ENCODE results near the gene CEMIP. TPM values are rescaled to one million over a fixed set of nuclear protein-coding genes. Genes with fewer than 3 reads are reported as not detected.

CEMIP gene
- total and polyA plus RNA-seq, 12 donors = 0.08 to 2.2 (median 0.35) TPM

DNA sequence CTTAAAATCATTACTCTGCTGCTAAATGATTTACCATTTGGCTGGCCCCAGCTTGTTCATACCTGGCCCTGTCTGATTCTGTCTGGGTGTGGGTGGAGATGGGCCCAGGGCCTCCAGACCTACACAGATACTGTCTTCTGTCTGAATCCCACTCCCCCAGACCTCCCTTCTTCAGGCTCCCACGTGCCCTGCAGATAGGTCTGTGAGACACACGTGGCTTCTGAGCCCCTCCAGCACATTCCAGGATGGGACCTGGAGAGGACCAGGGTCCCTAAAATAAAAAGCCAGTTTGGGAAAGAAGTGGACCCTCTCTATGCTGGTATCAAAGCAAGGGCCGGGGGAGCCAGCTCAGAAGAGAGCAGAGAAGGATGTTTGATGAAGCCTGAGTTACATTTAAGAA is 14.6 kb upstream of the CEMIP start:
- Histone ChIP-seq H3K4me3 (no peak overlapping the region), H3K27me3 (no peaks in the 10 kb centered on the region), H3K4me1 (replicated peaks in 1 of 2) (no peaks in the 10 kb centered on the region), H3K9me3 (replicated peaks in 1 of 3) (no peaks in the 10 kb centered on the region), H3K36me3 (replicated peaks in 1 of 2) (no peaks in the 10 kb centered on the region), H3K27ac (no peak overlapping the region)
- 86 to 95% (median 90%) methylated on average over 3 of the region's 3 CpGs for WGBS, 4 donors
- intact Hi-C loops (cut with DNase I) = no loop called here
- no peak for DNase-seq
- no peak for TF ChIP-seq POLR2A (IDR thresholded peaks at IDR 0.05)
- TF ChIP-seq, protein P1, sequence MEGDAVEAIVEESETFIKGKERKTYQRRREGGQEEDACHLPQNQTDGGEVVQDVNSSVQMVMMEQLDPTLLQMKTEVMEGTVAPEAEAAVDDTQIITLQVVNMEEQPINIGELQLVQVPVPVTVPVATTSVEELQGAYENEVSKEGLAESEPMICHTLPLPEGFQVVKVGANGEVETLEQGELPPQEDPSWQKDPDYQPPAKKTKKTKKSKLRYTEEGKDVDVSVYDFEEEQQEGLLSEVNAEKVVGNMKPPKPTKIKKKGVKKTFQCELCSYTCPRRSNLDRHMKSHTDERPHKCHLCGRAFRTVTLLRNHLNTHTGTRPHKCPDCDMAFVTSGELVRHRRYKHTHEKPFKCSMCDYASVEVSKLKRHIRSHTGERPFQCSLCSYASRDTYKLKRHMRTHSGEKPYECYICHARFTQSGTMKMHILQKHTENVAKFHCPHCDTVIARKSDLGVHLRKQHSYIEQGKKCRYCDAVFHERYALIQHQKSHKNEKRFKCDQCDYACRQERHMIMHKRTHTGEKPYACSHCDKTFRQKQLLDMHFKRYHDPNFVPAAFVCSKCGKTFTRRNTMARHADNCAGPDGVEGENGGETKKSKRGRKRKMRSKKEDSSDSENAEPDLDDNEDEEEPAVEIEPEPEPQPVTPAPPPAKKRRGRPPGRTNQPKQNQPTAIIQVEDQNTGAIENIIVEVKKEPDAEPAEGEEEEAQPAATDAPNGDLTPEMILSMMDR (IDR thresholded peaks at IDR 0.05) = no peak

DNA sequence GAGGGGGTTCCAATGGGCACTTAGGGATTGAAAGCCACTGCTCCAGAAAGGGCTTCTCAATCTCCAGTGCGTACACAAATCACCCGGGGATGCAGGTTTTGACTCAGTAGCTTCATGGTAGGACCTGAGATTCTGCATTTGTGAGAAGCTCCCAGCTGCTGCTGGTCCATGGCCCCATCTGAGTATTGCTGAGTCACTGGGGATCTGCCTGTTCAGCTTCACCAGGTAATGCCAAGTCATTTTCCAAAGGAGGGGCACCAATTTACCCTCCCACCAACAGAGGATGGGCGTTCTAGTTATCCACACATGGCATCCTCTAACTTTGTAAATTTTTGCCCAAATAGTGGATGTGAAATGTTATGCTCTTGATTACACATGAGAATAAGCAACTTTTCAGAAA is 12.9 kb upstream of the CEMIP start:
- DNase-seq = no peak
- Histone ChIP-seq H3K9me3 (replicated peaks in 1 of 3) (no peaks in the 10 kb centered on the region), H3K27me3 (no peaks in the 10 kb centered on the region), H3K4me1 (replicated peaks in 1 of 2) (no peaks in the 10 kb centered on the region), H3K4me3 (no peak overlapping the region), H3K27ac (no peak overlapping the region), H3K36me3 (replicated peaks in 1 of 2) (no peaks in the 10 kb centered on the region)
- TF ChIP-seq, protein P1 (IDR thresholded peaks at IDR 0.05) = no peak
- WGBS, 4 donors = 90 to 100% (median 93%) methylated on average over 2 to 3 of the region's 3 CpGs
- intact Hi-C loops (cut with DNase I) = no loop called here

DNA sequence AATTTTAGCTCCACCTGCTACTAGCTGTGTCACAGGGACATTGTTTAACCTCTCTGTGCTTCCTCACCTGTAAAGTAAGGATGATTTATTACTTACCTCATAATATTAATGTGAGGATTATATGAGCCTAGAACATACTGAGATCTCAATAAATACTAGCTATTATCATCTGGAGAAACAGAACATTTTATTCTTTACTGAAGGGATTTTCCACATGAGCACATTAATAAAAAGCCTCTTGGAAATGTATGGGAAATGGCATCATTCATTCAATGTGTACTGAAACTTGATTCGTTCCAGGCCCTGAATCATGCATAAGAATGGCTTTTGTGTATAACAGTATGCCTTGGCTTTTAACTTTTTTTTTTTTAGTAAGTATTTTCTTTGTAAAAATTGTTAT is 11.0 kb upstream of the CEMIP start:
- Histone ChIP-seq H3K4me3 (no peak overlapping the region), H3K36me3 (replicated peaks in 1 of 2) (no peaks in the 10 kb centered on the region), H3K9me3 (replicated peaks in 1 of 3) (no peaks in the 10 kb centered on the region), H3K4me1 (replicated peaks in 1 of 2) (no peaks in the 10 kb centered on the region), H3K27me3 (no peaks in the 10 kb centered on the region), H3K27ac (no peak overlapping the region)
- intact Hi-C loops (cut with DNase I) = no loop called here
- no peak for DNase-seq
- TF ChIP-seq POLR2A (IDR thresholded peaks at IDR 0.05) = no peak
- TF ChIP-seq, protein P1 (IDR thresholded peaks at IDR 0.05) = no peak
- 79 to 97% (median 91%) methylated on average over 1 of the region's 1 CpG for WGBS, 4 donors

DNA sequence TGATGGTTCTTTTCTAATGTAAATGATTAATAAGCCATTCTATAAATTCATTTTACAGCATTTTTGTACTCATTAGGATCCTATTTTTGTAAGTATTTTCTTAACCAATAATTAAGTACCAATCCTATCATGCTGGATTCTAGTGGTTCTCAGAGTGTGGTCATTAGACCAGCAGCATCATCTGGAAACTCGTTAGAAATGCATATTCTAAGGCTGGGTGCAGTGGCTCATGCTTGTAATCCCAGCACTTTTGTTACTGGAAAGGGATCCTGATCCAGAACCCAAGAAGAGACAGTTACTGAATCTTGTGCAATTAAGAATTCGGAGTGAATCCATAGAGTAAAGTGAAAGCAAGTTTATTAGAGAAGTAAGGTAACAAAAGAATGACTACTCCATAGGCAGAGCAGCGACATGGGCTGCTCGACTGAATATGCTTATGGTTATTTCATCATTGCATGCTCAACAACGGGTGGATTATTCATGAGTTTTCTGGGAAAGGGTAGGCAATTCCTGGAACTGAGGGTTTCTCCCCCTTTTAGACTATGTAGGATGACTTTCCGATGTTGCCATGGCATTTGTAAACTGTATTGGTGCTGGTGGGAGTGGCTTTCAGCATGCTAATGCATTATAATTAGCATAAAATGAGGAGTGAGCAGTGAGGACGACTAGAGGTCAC is 9.9 kb upstream of the CEMIP start:
- Histone ChIP-seq H3K9me3 (replicated peaks in 1 of 3) (no peaks in the 10 kb centered on the region), H3K27me3 (no peaks in the 10 kb centered on the region), H3K27ac (no peak overlapping the region), H3K4me3 (no peak overlapping the region), H3K4me1 (replicated peaks in 1 of 2) (no peaks in the 10 kb centered on the region), H3K36me3 (replicated peaks in 1 of 2) (no peaks in the 10 kb centered on the region)
- TF ChIP-seq, protein P1 (IDR thresholded peaks at IDR 0.05) = no peak
- no peak for DNase-seq
- intact Hi-C loops (cut with DNase I) = no loop called here
- WGBS, 4 donors = 79 to 88% (median 86%) methylated on average over 7 of the region's 7 CpGs

Measured in adrenal gland (tissue), 12 donors.